Raji (cell line): Measurements from ENCODE around the gene ZNF354C.

Source experiments
- POLR2A ChIP-seq: IDR thresholded peaks from 2 replicates; pipeline ENCODE4 v1.6.1; 2011; ENCODE audit warnings: low read depth, low read length, control low read depth; ENCODE audit not compliant: insufficient read depth

ZNF354C gene

GRCh38 chr5:179131886-179132585, 71.9 kb downstream of the ZNF354C start:
- no peak for TF ChIP-seq POLR2A

GRCh38 chr5:179132586-179133355, 72.6 kb downstream of the ZNF354C start:
- no peak for TF ChIP-seq POLR2A
